Measurements from ENCODE around the gene NEMF. TPM values are rescaled to one million over a fixed set of nuclear protein-coding genes. Genes with fewer than 3 reads are reported as not detected.

NEMF gene
- total RNA-seq, 1 experiment from 2014 or later = 67.6 TPM

GRCh38 chr14:49768301-49769121 is 84.1 kb downstream of the NEMF start:
- Histone ChIP-seq H3K4me2 (peak overlapping the region; percentile 84), H3K4me1 (replicated peaks; ENCODE audit: insufficient read depth) (peaks cover 36% of the 10 kb centered on the region), H3K9me2 (ENCODE audit: insufficient read depth) (no peaks in the 10 kb centered on the region), H3K9me3 (ENCODE audit: insufficient read depth, low read depth) (no peaks in the 10 kb centered on the region), H3K27ac (peak overlapping the region; percentile 84), H3K27me3 (ENCODE audit: insufficient read depth, low read depth) (no peaks in the 10 kb centered on the region), H2AFZ (peak overlapping the region; percentile 99), H4K20me1 (ENCODE audit: insufficient read depth) (peaks cover 11% of the 10 kb centered on the region; the same call in 1 of the 2 replicates), H3K4me3 (peak overlapping the region; percentile 100), H3K79me2 (ENCODE audit: low read depth) (peaks cover 46% of the 10 kb centered on the region), H3K36me3 (ENCODE audit: low read depth) (peaks cover 6% of the 10 kb centered on the region; the same call in 1 of the 2 replicates), H3F3A (ENCODE audit: insufficient read depth, low read depth) (peaks cover 45% of the 10 kb centered on the region)
- intact Hi-C loops (cut with micrococcal nuclease; ENCODE audit: unreplicated experiment) = loop anchor here (1.0 kb wide), 1 partner anchor 134 kb away; no protein-coding TSS in a partner anchor
- ChIA-PET POLR2A (ENCODE audit: unreplicated experiment) (interaction anchor here (0.6 to 1.1 kb wide), 8 partner anchors 84 to 307 kb away, joined by 3 to 10 read pairs (median 6); partner anchors contain the start of genes DNAAF2, NEMF and RPL36AL), CTCF (interaction anchor here (0.7 kb wide), 1 partner anchor 849 kb away, joined by 3 read pairs; no protein-coding TSS in a partner anchor)
- DNase-seq = peak; percentile 56 to 58
- no TSS peak for BruUV-seq (replicated peaks)
- TF ChIP-seq CTCF (conservative IDR thresholded peaks at IDR 0.05) (no peak), EZH2 (IDR thresholded peaks at IDR 0.05; ENCODE audit: low read depth) (no peak)

- Histone ChIP-seq H3K9me2 (ENCODE audit: insufficient read depth) (no peaks in the 10 kb centered on the region), H3K79me2 (ENCODE audit: low read depth) (peaks cover 46% of the 10 kb centered on the region), H3K27me3 (ENCODE audit: insufficient read depth, low read depth) (no peaks in the 10 kb centered on the region), H3K9me3 (ENCODE audit: insufficient read depth, low read depth) (no peaks in the 10 kb centered on the region), H3K36me3 (ENCODE audit: low read depth) (peaks cover 5% of the 10 kb centered on the region; the same call in 1 of the 2 replicates), H3K4me3 (peak within 1 kb of the TSS; percentile 100), H3F3A (ENCODE audit: insufficient read depth, low read depth) (peaks cover 45% of the 10 kb centered on the region), H4K20me1 (ENCODE audit: insufficient read depth) (peaks cover 11% of the 10 kb centered on the region; the same call in 1 of the 2 replicates), H3K27ac (peak within 1 kb of the TSS; percentile 84), H2AFZ (peak within 1 kb of the TSS; percentile 99), H3K4me2 (peak within 1 kb of the TSS; percentile 84), H3K4me1 (replicated peaks; ENCODE audit: insufficient read depth) (peaks cover 36% of the 10 kb centered on the region)
- ChIA-PET CTCF (interaction anchor here (0.6 to 1.1 kb wide), 8 partner anchors 75 to 1379 kb away, joined by 3 to 11 read pairs (median 5); partner anchors contain the start of gene KLHDC1), POLR2A (ENCODE audit: unreplicated experiment) (interaction anchor here (0.5 to 1.1 kb wide), 11 partner anchors 20 to 1192 kb away, joined by 3 to 9 read pairs (median 6); partner anchors contain the start of genes DNAAF2, NEMF and RPL36AL)
- intact Hi-C loops (cut with micrococcal nuclease; ENCODE audit: unreplicated experiment) = loop anchor here (1.0 kb wide), 2 partner anchors 74 to 79 kb away; partner anchors contain the start of genes KLHDC1 and POLE2
- no peak for TF ChIP-seq EZH2 (IDR thresholded peaks at IDR 0.05; ENCODE audit: low read depth)
- 0 out of 2 replicates have a peak, but pooled peaks have one; percentile 10 for TF ChIP-seq CTCF (conservative IDR thresholded peaks at IDR 0.05)
- TSS peak; percentile 95 for BruUV-seq (replicated peaks)
- peak; percentile 71 to 90 for DNase-seq
Measured at GRCh38 chr14:49767571-49768300, 84.9 kb downstream of the NEMF start, which contains the start of gene KLHDC2. TSS of gene KLHDC2 (plus strand) at chr14:49768153. CDS start at chr14:49768469, 316 bp downstream.

- Histone ChIP-seq H3K9me2 (ENCODE audit: insufficient read depth) (no peaks in the 10 kb centered on the region), H3K27ac (peak overlapping the region; percentile 84), H3K4me1 (replicated peaks; ENCODE audit: insufficient read depth) (peaks cover 36% of the 10 kb centered on the region), H3K36me3 (ENCODE audit: low read depth) (0 out of 2 replicates have a peak, but pooled peaks cover under 1% of the 10 kb centered on the region), H3K9me3 (ENCODE audit: insufficient read depth, low read depth) (no peaks in the 10 kb centered on the region), H3K4me3 (peak overlapping the region; percentile 100), H4K20me1 (ENCODE audit: insufficient read depth) (peaks cover 9% of the 10 kb centered on the region; the same call in 1 of the 2 replicates), H3K27me3 (ENCODE audit: insufficient read depth, low read depth) (no peaks in the 10 kb centered on the region), H3K79me2 (ENCODE audit: low read depth) (peaks cover 41% of the 10 kb centered on the region), H3K4me2 (peak overlapping the region; percentile 84), H3F3A (ENCODE audit: insufficient read depth, low read depth) (peaks cover 44% of the 10 kb centered on the region), H2AFZ (peak overlapping the region; percentile 98)
- no peak for DNase-seq
- ChIA-PET CTCF (interaction anchor here (0.6 to 1.1 kb wide), 6 partner anchors 74 to 1378 kb away, joined by 5 to 11 read pairs (median 6); partner anchors contain the start of gene KLHDC1), POLR2A (ENCODE audit: unreplicated experiment) (interaction anchor here (0.6 to 0.7 kb wide), 5 partner anchors 21 to 208 kb away, joined by 3 to 7 read pairs (median 6); partner anchors contain the start of gene RPL36AL)
- TF ChIP-seq EZH2 (IDR thresholded peaks at IDR 0.05; ENCODE audit: low read depth) (no peak), CTCF (conservative IDR thresholded peaks at IDR 0.05) (no peak)
- intact Hi-C loops (cut with micrococcal nuclease; ENCODE audit: unreplicated experiment) = loop anchor here (1.0 kb wide), 2 partner anchors 74 to 79 kb away; partner anchors contain the start of genes KLHDC1 and POLE2
- BruUV-seq (replicated peaks) = no TSS peak
Measured at GRCh38 chr14:49767270-49767570, 85.4 kb downstream of the NEMF start.
